ENCODE results near the gene EXOSC7.

GRCh38 chr3:45057557-45057956, 81.5 kb downstream of the EXOSC7 start:
- TF ChIP-seq HDAC2 (IDR thresholded peaks at IDR 0.05) (no peak), EP300 (IDR thresholded peaks at IDR 0.05; ENCODE audit: borderline replicate concordance in 1 of 2, control insufficient read depth in 1 of 2, low read depth in 2 of 2, low read length in 2 of 2) (no peak), MXI1 (IDR thresholded peaks at IDR 0.05; ENCODE audit: low read depth, low read length) (no peak), CREM (IDR thresholded peaks at IDR 0.05; ENCODE audit: low read depth) (no peak)

Data from GM12878 (cell line).